DOHH2 (cell line): ENCODE data around the gene PEDS1.

ENCODE experiments used
- H3F3A ChIP-seq: fragments of 200-600 bp; sonication (generic), shearing (Covaris generic); 2 replicates; pipeline ENCODE4 v1.6.0; 2016; ENCODE audit warnings: antibody characterized with exemption, mild to moderate bottlenecking; ENCODE audit not compliant: control insufficient read depth, insufficient read depth
- H3K27ac ChIP-seq: fragments of 200-600 bp; sonication (generic); 2 replicates; pipeline ENCODE4 v1.5.1; 2014; ENCODE audit warnings: low read depth, mild to moderate bottlenecking, low read length, moderate library complexity
- H3K27me3 ChIP-seq: fragments of 200-600 bp; sonication (generic); 2 replicates; pipeline ENCODE4 v1.6.1; 2014; ENCODE audit warnings: mild to moderate bottlenecking, low read length, mixed read lengths; ENCODE audit not compliant: control insufficient read depth
- H3K36me3 ChIP-seq: fragments of 200-600 bp; sonication (generic); 2 replicates; pipeline ENCODE4 v1.6.1; 2014; ENCODE audit warnings: mild to moderate bottlenecking, low read length, moderate library complexity, mixed read lengths; ENCODE audit not compliant: control insufficient read depth
- H3K4me1 ChIP-seq: fragments of 200-600 bp; sonication (generic); 2 replicates; pipeline ENCODE4 v1.6.1; 2014; ENCODE audit warnings: mild to moderate bottlenecking, low read length, mixed read lengths; ENCODE audit not compliant: control insufficient read depth
- H3K4me2 ChIP-seq: fragments of 200-600 bp; sonication (generic); 2 replicates; pipeline ENCODE4 v1.6.0; 2014; ENCODE audit warnings: mild to moderate bottlenecking, low read length, moderate library complexity
- H3K4me3 ChIP-seq: fragments of 200-600 bp; sonication (generic); 2 replicates; pipeline ENCODE4 v1.5.1; 2014; ENCODE audit warnings: mild to moderate bottlenecking, low read length, mixed read lengths
- H3K79me2 ChIP-seq: fragments of 200-600 bp; sonication (generic); 2 replicates; pipeline ENCODE4 v1.6.1; 2014; ENCODE audit warnings: mild to moderate bottlenecking, low read length, mixed read lengths; ENCODE audit not compliant: control insufficient read depth
- H3K9me2 ChIP-seq: fragments of 200-600 bp; sonication (generic); replicated peaks from 2 replicates; pipeline ENCODE4 v1.6.1; 2014; ENCODE audit warnings: mild to moderate bottlenecking, low read length, mixed read lengths; ENCODE audit not compliant: control insufficient read depth
- H3K9me3 ChIP-seq: fragments of 200-600 bp; sonication (generic); 2 replicates; pipeline ENCODE4 v1.6.1; 2014; ENCODE audit warnings: antibody characterized with exemption, low read length, mixed read lengths; ENCODE audit not compliant: control insufficient read depth, insufficient read depth
- H4K20me1 ChIP-seq: fragments of 200-600 bp; sonication (generic); 2 replicates; pipeline ENCODE4 v1.6.0; 2014; ENCODE audit warnings: low read depth, mild to moderate bottlenecking, antibody characterized with exemption, low read length, moderate library complexity; ENCODE audit not compliant: control insufficient read depth, insufficient read depth
- CTCF ChIP-seq: fragments of 200-600 bp; sonication (generic); IDR thresholded peaks from one replicate; pipeline ENCODE4 v1.5.1; 2014; ENCODE audit warnings: antibody characterized with exemption, mild to moderate bottlenecking, low read depth, low read length; ENCODE audit not compliant: poor library complexity, severe bottlenecking
- EZH2phosphoT487 ChIP-seq: fragments of 200-600 bp; sonication (generic); IDR thresholded peaks from 2 replicates; pipeline ENCODE4 v1.6.1; 2017; ENCODE audit warnings: borderline replicate concordance, mild to moderate bottlenecking, antibody characterized with exemption, low read length, moderate library complexity, mixed read lengths

PEDS1 gene

GRCh38 chr20:50187403-50188051 is 34.0 kb upstream of the PEDS1 start:
- Histone ChIP-seq H3K4me1 (peaks cover 10% of the 10 kb centered on the region), H4K20me1 (no peaks in the 10 kb centered on the region), H3K27me3 (peaks cover 6% of the 10 kb centered on the region), H3F3A (no peaks in the 10 kb centered on the region), H3K4me3 (no peak overlapping the region), H3K4me2 (no peak overlapping the region), H3K79me2 (peaks cover 8% of the 10 kb centered on the region), H3K9me3 (no peaks in the 10 kb centered on the region), H3K36me3 (no peaks in the 10 kb centered on the region), H3K9me2 (no peaks in the 10 kb centered on the region), H3K27ac (no peak overlapping the region)
- TF ChIP-seq CTCF = no peak
- no peak for TF ChIP-seq EZH2phosphoT487

GRCh38 chr20:50186987-50187402 is 33.5 kb upstream of the PEDS1 start:
- H3K4me3 ChIP-seq = no peak overlapping the region
- H3K27ac ChIP-seq = no peak overlapping the region
- H3K9me3 ChIP-seq = no peaks in the 10 kb centered on the region
- peaks cover 4% of the 10 kb centered on the region for H3K79me2 ChIP-seq
- no peak overlapping the region for H3K4me2 ChIP-seq
- no peak for TF ChIP-seq CTCF
- TF ChIP-seq EZH2phosphoT487 = no peak
- H3F3A ChIP-seq = no peaks in the 10 kb centered on the region
- no peaks in the 10 kb centered on the region for H3K36me3 ChIP-seq
- H3K27me3 ChIP-seq = peaks cover 6% of the 10 kb centered on the region
- peaks cover 10% of the 10 kb centered on the region for H3K4me1 ChIP-seq
- H3K9me2 ChIP-seq = no peaks in the 10 kb centered on the region
- H4K20me1 ChIP-seq = no peaks in the 10 kb centered on the region

GRCh38 chr20:50186151-50186885 is 32.8 kb upstream of the PEDS1 start:
- Histone ChIP-seq H3K36me3 (no peaks in the 10 kb centered on the region), H3F3A (no peaks in the 10 kb centered on the region), H4K20me1 (no peaks in the 10 kb centered on the region), H3K4me3 (no peak overlapping the region), H3K27me3 (peaks cover 6% of the 10 kb centered on the region), H3K27ac (no peak overlapping the region), H3K79me2 (no peaks in the 10 kb centered on the region), H3K9me2 (no peaks in the 10 kb centered on the region), H3K9me3 (no peaks in the 10 kb centered on the region), H3K4me1 (peaks cover 10% of the 10 kb centered on the region), H3K4me2 (no peak overlapping the region)
- peak; percentile 97 for TF ChIP-seq CTCF
- TF ChIP-seq EZH2phosphoT487 = no peak
